ENCODE results near the gene MRPS12.
A peak's percentile ranks its signal among the peaks of the same experiment; 100 is the strongest.

Gene MRPS12

GRCh38 chr19:38911388-38912001, 19.2 kb upstream of the MRPS12 start:
- DNase-seq, result no peak

DNA sequence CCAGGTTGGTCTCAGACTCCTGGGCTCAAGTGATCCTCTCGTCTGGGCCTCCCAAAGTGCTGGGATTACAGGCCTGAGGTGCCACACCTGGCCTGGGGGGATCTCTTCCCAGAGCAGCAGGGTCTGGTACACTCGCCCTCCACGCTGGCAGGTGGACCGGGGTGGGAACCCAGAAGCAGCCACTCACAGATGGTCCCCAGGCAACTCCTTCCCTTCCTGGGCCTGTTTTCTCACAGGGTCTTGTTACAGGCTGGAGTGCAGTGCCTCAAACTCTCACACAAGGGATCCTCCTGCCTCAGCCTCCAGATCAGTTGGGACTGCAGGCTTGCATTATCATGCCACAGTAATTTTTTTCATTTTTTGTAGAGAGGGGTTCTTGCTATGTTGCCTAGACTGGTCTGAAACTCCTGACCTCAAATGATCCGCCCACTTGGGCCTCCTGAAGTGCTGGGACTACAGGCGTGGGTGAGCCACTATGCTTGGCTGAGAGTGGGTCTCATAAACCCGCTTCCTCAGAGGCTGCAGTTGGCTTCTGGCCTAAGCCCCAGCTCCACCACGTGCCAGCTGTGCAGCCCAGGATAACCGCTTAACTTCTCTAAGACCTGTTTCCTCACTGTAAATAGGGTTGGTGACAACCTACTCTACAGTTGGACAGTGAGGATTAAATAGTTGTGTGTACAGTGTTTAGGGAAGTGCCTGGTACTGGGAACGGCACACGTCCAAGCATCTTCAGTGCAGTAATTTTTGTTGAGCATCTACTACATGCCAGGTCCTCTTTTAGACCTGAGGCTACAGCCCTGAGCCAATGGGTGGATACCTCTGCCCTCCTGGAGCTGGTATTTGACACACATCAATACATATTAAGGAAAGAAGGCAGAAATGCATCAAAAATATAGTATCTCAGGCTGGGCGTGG, 17.9 kb upstream of the MRPS12 start:
- DNase-seq, result no peak

- no peak for DNase-seq
Observed at GRCh38 chr19:38913958-38914357, 16.8 kb upstream of the MRPS12 start.

DNA sequence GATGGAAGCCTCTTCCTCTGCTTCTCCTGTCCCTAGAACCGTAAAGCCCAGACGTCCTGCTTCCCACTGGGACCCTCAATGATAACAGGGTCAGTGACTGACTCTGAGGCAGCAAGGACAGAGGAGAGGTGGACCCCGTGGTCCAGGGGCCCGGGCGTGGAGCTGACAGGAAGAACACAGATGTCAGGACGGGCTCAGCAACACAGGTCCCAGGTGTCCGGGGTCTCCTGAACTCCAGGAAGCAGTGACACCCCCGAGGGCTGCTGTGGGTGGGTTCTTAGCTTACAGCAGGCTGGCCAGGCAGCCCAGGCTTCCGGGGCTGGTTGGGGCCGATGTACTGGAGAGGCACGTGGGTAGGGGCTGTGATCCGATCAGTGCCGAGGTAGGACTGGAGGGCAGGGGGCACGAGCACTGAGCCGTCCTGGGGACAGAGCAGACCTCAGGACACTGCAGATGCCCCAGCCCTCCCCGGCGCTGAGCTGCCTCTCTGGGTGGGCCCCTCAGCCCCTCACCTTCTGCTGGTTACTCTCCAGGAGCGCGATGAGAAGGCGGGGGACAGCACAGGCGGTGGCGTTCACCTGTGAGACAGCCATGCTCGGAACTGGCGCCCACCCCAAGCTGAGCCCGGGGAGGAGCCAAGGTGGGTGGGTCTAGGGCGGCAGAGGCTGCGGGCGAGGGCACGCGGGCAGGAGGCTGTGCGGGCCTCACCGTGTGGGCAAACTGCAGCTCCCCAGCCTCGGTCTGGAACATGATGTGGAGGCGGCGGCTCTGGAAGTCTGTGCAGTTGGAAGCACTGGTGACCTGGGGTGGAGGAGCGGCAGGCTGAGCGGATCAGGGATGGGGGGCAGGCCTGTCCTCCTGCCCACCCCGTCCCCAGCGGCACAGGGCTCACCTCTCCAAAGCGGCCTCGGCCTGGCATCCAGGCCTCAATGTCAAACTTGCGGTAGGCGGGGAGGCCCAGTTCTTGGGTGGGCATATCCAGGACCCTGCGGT, 15.1 kb upstream of the MRPS12 start:
- DNase-seq, result no peak

DNA sequence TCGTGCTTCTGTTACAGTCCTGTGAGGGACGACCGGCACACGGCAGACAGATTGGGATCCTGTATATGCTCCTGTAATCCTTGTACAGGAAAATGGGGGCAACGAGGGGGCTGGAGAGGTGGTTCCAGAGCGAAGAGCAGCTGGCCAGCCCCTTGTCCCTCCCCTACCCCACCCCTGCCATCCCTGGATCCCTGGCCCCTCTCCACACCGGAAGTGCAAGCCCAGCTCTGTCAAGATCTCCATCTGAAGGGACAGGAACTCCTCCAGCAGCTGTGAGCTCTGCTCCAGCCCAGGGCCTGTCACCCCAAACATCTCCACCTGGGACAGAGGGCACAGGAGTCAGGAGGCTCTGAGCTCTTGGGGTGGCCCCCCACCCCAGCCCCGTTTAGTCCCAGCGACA, 13.2 kb upstream of the MRPS12 start:
- no peak for DNase-seq

- DNase-seq, result no peak
Observed at GRCh38 chr19:38917921-38918491, 12.7 kb upstream of the MRPS12 start.

DNA sequence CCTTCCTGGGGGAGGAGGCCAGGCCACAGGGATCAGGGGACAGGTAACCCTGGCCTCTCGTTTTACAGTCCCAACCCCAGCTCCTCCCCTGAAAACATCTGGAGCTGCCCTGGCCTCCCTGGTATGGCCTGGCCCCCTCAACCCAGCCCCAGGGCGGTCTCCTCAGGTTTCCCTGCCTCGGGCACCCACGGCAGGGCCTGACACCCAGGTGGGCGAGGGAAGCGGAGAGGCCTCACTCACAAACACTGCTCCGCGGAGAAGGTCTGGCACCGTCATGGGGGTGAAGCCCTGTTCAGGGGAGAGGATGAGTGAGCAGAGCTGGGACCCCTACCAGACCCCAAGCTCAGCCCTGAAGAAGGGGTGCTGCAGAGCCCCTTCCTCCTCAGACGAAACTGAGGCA, 12.2 kb upstream of the MRPS12 start:
- DNase-seq, result no peak

GRCh38 chr19:38919837-38920601, 10.7 kb upstream of the MRPS12 start:
- no peak for DNase-seq

- no peak for DNase-seq
Observed at GRCh38 chr19:38920602-38921419, 9.9 kb upstream of the MRPS12 start.

DNA sequence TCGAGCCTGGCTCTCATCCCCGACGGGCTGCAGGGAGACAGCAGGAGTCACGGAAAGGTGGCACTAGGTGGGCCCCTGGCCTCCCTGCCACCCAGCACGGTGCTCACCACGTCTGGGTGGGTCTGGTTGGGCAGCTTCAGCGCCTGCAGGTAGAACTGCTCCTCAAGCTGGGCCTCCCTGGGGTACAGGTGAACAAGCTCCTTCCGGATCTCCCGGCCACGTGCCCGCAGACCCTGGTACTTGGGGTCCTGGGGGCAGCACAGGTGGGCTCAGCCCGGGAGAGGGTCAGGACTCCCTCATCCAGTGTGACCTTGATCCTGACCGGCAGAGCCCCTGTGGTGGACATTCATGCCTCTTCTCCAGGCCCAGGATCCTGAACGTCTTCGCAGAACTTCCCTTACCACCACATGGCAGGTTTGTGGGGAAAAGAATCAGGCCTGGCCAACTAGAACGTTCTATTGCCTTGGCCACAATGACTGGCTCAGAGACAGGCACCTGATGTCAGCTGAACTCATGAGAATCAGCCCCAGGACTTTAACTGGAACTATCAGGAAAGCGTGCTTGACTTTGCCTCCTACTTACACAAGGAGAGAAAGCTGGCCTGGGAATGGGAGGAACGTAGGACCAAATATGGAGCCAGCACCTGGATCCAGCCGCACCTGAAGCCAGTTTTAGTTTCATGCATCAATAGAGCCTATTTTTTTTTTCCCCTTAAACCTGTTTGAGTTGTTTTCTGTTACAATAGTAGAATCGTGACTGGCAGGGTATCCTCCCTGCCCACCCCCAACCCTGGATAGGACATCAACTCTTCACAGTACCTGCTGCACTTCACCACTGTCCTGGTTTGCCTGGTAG, 9.1 kb upstream of the MRPS12 start:
- no peak for DNase-seq

DNA sequence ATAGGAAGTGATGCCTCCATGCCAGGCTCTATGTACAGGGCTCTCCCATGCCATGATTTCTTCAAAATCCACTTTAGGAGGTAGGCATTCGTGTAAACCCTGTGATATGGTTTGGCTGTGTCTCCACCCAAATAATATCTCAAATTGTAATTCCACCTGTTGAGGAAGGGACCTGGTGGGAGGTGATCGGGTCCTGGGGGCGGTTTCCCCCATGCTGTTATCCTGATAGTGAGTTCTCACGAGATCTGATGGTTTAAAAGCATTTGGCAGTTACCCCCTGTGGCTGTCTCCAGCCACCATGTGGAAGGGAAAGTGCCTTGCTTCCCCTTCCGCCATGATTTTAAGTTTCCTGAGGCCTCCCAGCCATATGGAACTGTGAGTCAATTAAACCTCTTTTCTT, 8.3 kb upstream of the MRPS12 start:
- DNase-seq, result no peak

DNA sequence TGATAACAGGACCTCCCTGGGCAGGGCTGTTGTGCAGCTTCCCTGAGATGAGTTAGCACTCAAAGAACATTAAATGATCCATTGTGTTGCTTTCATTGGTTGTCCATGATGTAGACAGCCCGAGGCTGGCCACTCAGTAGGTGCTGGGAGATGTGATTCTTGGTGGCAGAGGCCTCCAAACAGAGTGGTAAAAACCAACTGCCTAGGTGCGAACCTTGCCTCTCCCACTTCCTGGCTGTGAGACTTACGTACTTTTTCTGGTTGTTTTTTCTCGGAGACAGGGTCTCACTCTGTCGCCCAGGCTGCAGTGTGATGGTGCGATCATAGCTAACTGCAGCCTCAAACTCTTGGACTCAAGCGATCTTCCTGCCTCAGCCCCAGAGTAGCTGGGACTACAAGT, 6.4 kb upstream of the MRPS12 start:
- DNase-seq, result no peak

DNA sequence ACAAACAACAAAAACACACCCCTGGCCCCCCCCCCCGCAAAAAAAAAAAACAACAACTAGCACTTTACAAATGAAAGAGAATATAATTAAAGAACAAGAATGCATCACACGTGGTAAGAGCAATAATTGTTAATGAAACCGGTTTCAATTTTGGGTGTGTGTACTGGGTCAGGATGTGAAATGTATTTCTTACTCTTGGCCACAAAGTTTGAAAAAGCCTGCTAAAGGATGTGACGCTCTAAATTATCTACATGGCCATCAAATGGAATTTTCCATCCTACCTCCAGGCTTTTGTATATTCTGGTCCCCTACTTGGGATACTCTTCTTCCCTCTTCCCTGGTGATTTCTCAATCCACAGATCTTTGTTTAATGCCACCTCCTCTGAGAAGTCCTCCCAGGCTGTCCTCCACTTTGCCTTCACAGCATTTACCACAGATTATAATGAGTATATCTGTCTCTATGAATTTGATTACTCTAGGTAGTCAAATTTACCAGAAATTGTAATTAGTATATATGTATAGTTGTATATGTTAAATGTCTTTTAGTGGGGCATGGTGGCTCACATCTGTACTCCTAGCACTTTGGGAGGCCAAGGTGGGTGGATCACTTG, 2.2 kb upstream of the MRPS12 start:
- no peak for DNase-seq

GRCh38 chr19:38929929-38930775, 592 bp upstream of the MRPS12 start, which contains the start of gene SARS2:
TSS of gene SARS2 (minus strand) at chr19:38930763. CDS start at chr19:38930736, 27 bp downstream.
- DNase-seq, result peak; percentile 82 to 100 (median 95)

GRCh38 chr19:38931521-38931793, 713 bp downstream of the MRPS12 start:
- no peak for DNase-seq

- DNase-seq, result peak in 1 of 51 donors; percentile 3
Observed at GRCh38 chr19:38932425-38933179, 1.9 kb downstream of the MRPS12 start.

GRCh38 chr19:38933544-38933943, 2.8 kb downstream of the MRPS12 start:
- no peak for DNase-seq
